NOMO-1 treated with dmso at 0.1 percent for 144 hours (cell line): ENCODE data around the gene PLOD2.

Source experiments
- DNase-seq: peaks from one replicate; lab custom pipeline; 2025; ENCODE audit not compliant: unreplicated experiment; lab: John Stamatoyannopoulos, UW

PLOD2 gene

GRCh38 chr3:146050691-146051090 lies 110.3 kb downstream of the PLOD2 start:
- DNase-seq: no peak

- DNase-seq: no peak
Observed at GRCh38 chr3:146047485-146047884, 113.5 kb downstream of the PLOD2 start.

- DNase-seq: no peak
Observed at GRCh38 chr3:146044046-146044445, 116.9 kb downstream of the PLOD2 start.

- DNase-seq: no peak
Observed at GRCh38 chr3:146040630-146041029, 120.4 kb downstream of the PLOD2 start.

GRCh38 chr3:146037697-146038096 lies 123.3 kb downstream of the PLOD2 start:
- DNase-seq: no peak

- DNase-seq: no peak
Observed at GRCh38 chr3:146036281-146036680, 124.7 kb downstream of the PLOD2 start.

GRCh38 chr3:146035366-146035765 lies 125.6 kb downstream of the PLOD2 start:
- DNase-seq: no peak

GRCh38 chr3:146033950-146034349 lies 127.0 kb downstream of the PLOD2 start:
- no peak for DNase-seq

- no peak for DNase-seq
Observed at GRCh38 chr3:146026547-146026946, 134.4 kb downstream of the PLOD2 start.

GRCh38 chr3:146024260-146024659 lies 136.7 kb downstream of the PLOD2 start:
- no peak for DNase-seq

GRCh38 chr3:146020969-146021368 lies 140.0 kb downstream of the PLOD2 start:
- DNase-seq: no peak

GRCh38 chr3:146019508-146019907 lies 141.5 kb downstream of the PLOD2 start:
- no peak for DNase-seq
